T-helper 2 cell treated with Interferon-gamma antibody and Interleukin-4, amounts not matched to agents 100 ng/mL and 5 ng/mL, for 36 hours (primary cell): Measurements from ENCODE around the gene FBN2. TPM values are rescaled to one million over a fixed set of nuclear protein-coding genes. Genes with fewer than 3 reads are reported as not detected.
"Not testable (repeated sequence)": the region's sequence is repeated elsewhere in the genome, so short reads cannot be mapped to it uniquely, and the experiment has no call there.

Experiments used
- intact Hi-C: fragments of 100-400 bp; cut with micrococcal nuclease; formaldehyde crosslinking; loops from one replicate; pipeline ENCODE4 v1.15.1; 2023
- total RNA-seq: library from RNA; stranded (reverse); gene quantifications from 2 replicates; pipeline ENCODE4 v1.2.3, GENCODE V29; 2022

Gene FBN2
- total RNA-seq, 1 donor from 2014 or later, result not detected

- intact Hi-C loops, result no loop called here
These were observed 110.1 kb downstream of the FBN2 start for GRCh38 chr5:128427921-128428320.

GRCh38 chr5:128426090-128426534 lies 111.9 kb downstream of the FBN2 start:
- intact Hi-C loops, result no loop called here

- intact Hi-C loops, result no loop called here
These were observed 113.4 kb downstream of the FBN2 start for GRCh38 chr5:128424646-128425045.

GRCh38 chr5:128422612-128423011 lies 115.4 kb downstream of the FBN2 start:
- intact Hi-C loops, result no loop called here

- intact Hi-C loops, result no loop called here
These were observed 123.6 kb downstream of the FBN2 start for GRCh38 chr5:128414469-128414868.

GRCh38 chr5:128413356-128413755 lies 124.7 kb downstream of the FBN2 start:
- intact Hi-C loops, result no loop called here

- intact Hi-C loops, result no loop called here
These were observed 125.7 kb downstream of the FBN2 start for GRCh38 chr5:128412145-128412930.

- intact Hi-C loops, result no loop called here
These were observed 128.8 kb downstream of the FBN2 start for GRCh38 chr5:128409166-128409800.

GRCh38 chr5:128408622-128409021 lies 129.4 kb downstream of the FBN2 start:
- intact Hi-C loops, result no loop called here

GRCh38 chr5:128407944-128408343 lies 130.1 kb downstream of the FBN2 start:
- intact Hi-C loops, result no loop called here

GRCh38 chr5:128406803-128407202 lies 131.2 kb downstream of the FBN2 start:
- intact Hi-C loops, result no loop called here

GRCh38 chr5:128405159-128405558 lies 132.9 kb downstream of the FBN2 start:
- intact Hi-C loops, result no loop called here

- intact Hi-C loops, result no loop called here
These were observed 134.7 kb downstream of the FBN2 start for GRCh38 chr5:128403333-128403732.

- intact Hi-C loops, result no loop called here
These were observed 135.5 kb downstream of the FBN2 start for GRCh38 chr5:128402506-128402905.

- intact Hi-C loops, result not testable (repeated sequence)
These were observed 137.3 kb downstream of the FBN2 start for GRCh38 chr5:128400766-128401165.

GRCh38 chr5:128399111-128399510 lies 138.9 kb downstream of the FBN2 start:
- intact Hi-C loops, result no loop called here

- intact Hi-C loops, result no loop called here
These were observed 140.2 kb downstream of the FBN2 start for GRCh38 chr5:128397876-128398275.

GRCh38 chr5:128395073-128395472 lies 143.0 kb downstream of the FBN2 start:
- intact Hi-C loops, result no loop called here

- intact Hi-C loops, result no loop called here
These were observed 154.0 kb downstream of the FBN2 start for GRCh38 chr5:128384068-128384467.

GRCh38 chr5:128380337-128380736 lies 157.7 kb downstream of the FBN2 start:
- intact Hi-C loops, result no loop called here

GRCh38 chr5:128378632-128379031 lies 159.4 kb downstream of the FBN2 start:
- intact Hi-C loops, result no loop called here

GRCh38 chr5:128378196-128378595 lies 159.8 kb downstream of the FBN2 start:
- intact Hi-C loops, result no loop called here

GRCh38 chr5:128376577-128376976 lies 161.5 kb downstream of the FBN2 start:
- intact Hi-C loops, result no loop called here
